H1 (cell line): ENCODE measurements around the gene SELENOS. TPM values are rescaled to one million over a fixed set of nuclear protein-coding genes. Genes with fewer than 3 reads are reported as not detected.

Experiments
- CTCF ChIA-PET: fragments of 300-600 bp; sonication (Branson Sonifier 250); formaldehyde crosslinking; loops from one replicate; lab custom pipeline; 2021; ENCODE audit not compliant: partially characterized antibody; lab: Charles Lee
- POLR2A ChIA-PET: fragments of 300-600 bp; sonication (Branson Sonifier 250); formaldehyde crosslinking; loops from one replicate; lab custom pipeline; 2021; ENCODE audit warnings: inconsistent platforms; ENCODE audit not compliant: partially characterized antibody; lab: Charles Lee
- DNase-seq, 2 experiments: peaks; one replicate each; pipeline versions ENCODE4 v3.0.0 to v3.0.0-alpha.2; 2010 to 2022; ENCODE audit warnings: low spot score in 2 of 2, low read depth in 1 of 2, mixed read lengths in 1 of 2
- FAIRE-seq: peaks from 2 replicates; lab custom pipeline; 2011; peaks lifted over from hg19 to GRCh38; lab: Jason Lieb, UNC
- H2AFZ ChIP-seq: 2 replicates; pipeline ENCODE4 v1.8.1; 2012; ENCODE audit warnings: low read length, inconsistent platforms
- H2AK5ac ChIP-seq: 2 replicates; pipeline ENCODE4 v1.6.1; 2013; ENCODE audit warnings: low read depth, low read length
- H2BK120ac ChIP-seq: replicated peaks from 2 replicates; pipeline ENCODE3; 2013; ENCODE audit warnings: low read depth, low read length, inconsistent platforms
- H2BK12ac ChIP-seq: 2 replicates; pipeline ENCODE4 v1.6.1; 2013; ENCODE audit warnings: low read depth, low read length
- H2BK15ac ChIP-seq: 2 replicates; pipeline ENCODE4 v1.6.1; 2013; ENCODE audit warnings: low read length
- H2BK20ac ChIP-seq: 2 replicates; pipeline ENCODE4 v1.6.1; 2013; ENCODE audit warnings: low read length
- H2BK5ac ChIP-seq: 2 replicates; pipeline ENCODE4 v1.6.1; 2013; ENCODE audit warnings: low read depth, low read length
- H3K14ac ChIP-seq: 2 replicates; pipeline ENCODE4 v1.6.1; 2013; ENCODE audit warnings: inconsistent platforms; ENCODE audit not compliant: insufficient read length
- H3K18ac ChIP-seq: 2 replicates; pipeline ENCODE4 v1.6.1; 2013; ENCODE audit warnings: low read length; ENCODE audit errors: extremely low read depth
- H3K23ac ChIP-seq: 2 replicates; pipeline ENCODE4 v1.6.1; 2013; ENCODE audit warnings: inconsistent platforms; ENCODE audit not compliant: insufficient read length
- H3K23me2 ChIP-seq: 2 replicates; pipeline ENCODE4 v1.6.1; 2013; ENCODE audit warnings: low read depth, low read length
- H3K27ac ChIP-seq: 2 replicates; pipeline ENCODE4 v1.6.1; 2011; ENCODE audit warnings: low read depth, low read length, inconsistent platforms
- H3K27me3 ChIP-seq, 4 experiments: replicated peaks in 1 of 4; 1 replicate in 1 of 4; 2 replicates in 3 of 4; pipeline versions ENCODE4 v1.6.1 to v1.8.1; 2011 to 2013; ENCODE audit warnings: low read length in 3 of 4, mild to moderate bottlenecking in 3 of 4, inconsistent platforms in 2 of 4, mixed read lengths in 2 of 4, moderate library complexity in 1 of 4; ENCODE audit not compliant: control insufficient read depth in 3 of 4, insufficient read depth in 3 of 4; ENCODE audit errors: extremely low read depth in 1 of 4
- H3K36me3 ChIP-seq, 4 experiments: 2 replicates each; pipeline versions ENCODE4 v1.6.1 to v1.8.1; 2011 to 2013; ENCODE audit warnings: mild to moderate bottlenecking in 4 of 4, low read length in 3 of 4, moderate library complexity in 2 of 4, control low read depth in 1 of 4, inconsistent platforms in 1 of 4; ENCODE audit not compliant: insufficient read depth in 4 of 4, control insufficient read depth in 2 of 4
- H3K4ac ChIP-seq: replicated peaks from 2 replicates; pipeline ENCODE3; 2013; ENCODE audit warnings: low read length, low read depth, mixed read lengths, inconsistent platforms; ENCODE audit not compliant: insufficient read length
- H3K4me1 ChIP-seq, 4 experiments: replicated peaks in 1 of 4; 1 replicate in 1 of 4; 2 replicates in 3 of 4; pipeline versions ENCODE4 v1.6.1 to v1.8.1; 2011 to 2013; ENCODE audit warnings: low read length in 3 of 4, inconsistent platforms in 2 of 4, mixed read lengths in 1 of 4; ENCODE audit not compliant: insufficient read depth in 4 of 4, control insufficient read depth in 3 of 4
- H3K4me2 ChIP-seq, 2 experiments: 2 replicates each; pipeline versions ENCODE4 v1.6.1 to v1.8.1; 2011 to 2013; ENCODE audit warnings: low read depth in 2 of 2, low read length in 2 of 2, control low read depth in 1 of 2, inconsistent platforms in 1 of 2, mild to moderate bottlenecking in 1 of 2; ENCODE audit not compliant: insufficient read depth in 1 of 2
- H3K4me3 ChIP-seq, 4 experiments: fragments of 200-600, 300-600 bp in 1 of 4; sonication (generic), shearing (Covaris generic), sonication (Bioruptor Twin) in 1 of 4; 2 replicates each; pipeline versions ENCODE4 v1.5.1 to v1.8.1; 2011 to 2016; ENCODE audit warnings: low read length in 4 of 4, low read depth in 3 of 4, control low read depth in 2 of 4, inconsistent platforms in 2 of 4, mild to moderate bottlenecking in 2 of 4, mixed read lengths in 1 of 4, moderate library complexity in 1 of 4; ENCODE audit not compliant: insufficient read depth in 2 of 4; ENCODE audit errors: extremely low read depth in 1 of 4
- H3K56ac ChIP-seq: replicated peaks from 2 replicates; pipeline ENCODE3; 2013; ENCODE audit warnings: low read depth, mild to moderate bottlenecking, mixed read lengths, low read length, inconsistent platforms; ENCODE audit not compliant: insufficient read length
- H3K79me1 ChIP-seq: 2 replicates; pipeline ENCODE4 v1.6.1; 2013; ENCODE audit warnings: low read depth, low read length, control low read depth
- H3K79me2 ChIP-seq, 2 experiments: 2 replicates each; pipeline versions ENCODE4 v1.6.1 to v1.8.1; 2012 to 2013; ENCODE audit warnings: low read length in 2 of 2, mild to moderate bottlenecking in 2 of 2, inconsistent platforms in 1 of 2; ENCODE audit not compliant: insufficient read depth in 2 of 2, control insufficient read depth in 1 of 2
- H3K9ac ChIP-seq, 4 experiments: replicated peaks in 1 of 4; 1 replicate in 1 of 4; 2 replicates in 3 of 4; pipeline versions ENCODE4 v1.6.1 to v1.8.1; 2011 to 2013; ENCODE audit warnings: low read depth in 3 of 4, low read length in 3 of 4, control low read depth in 2 of 4, mild to moderate bottlenecking in 2 of 4, moderate library complexity in 2 of 4, inconsistent platforms in 1 of 4; ENCODE audit errors: extremely low read depth in 1 of 4
- H3K9me3 ChIP-seq, 2 experiments: 2 replicates each; pipeline versions ENCODE4 v1.6.1 to v1.8.1; 2012 to 2013; ENCODE audit warnings: mild to moderate bottlenecking in 2 of 2, moderate library complexity in 2 of 2, control low read depth in 1 of 2, inconsistent platforms in 1 of 2, low read depth in 1 of 2, low read length in 1 of 2, mixed read lengths in 1 of 2; ENCODE audit not compliant: insufficient read depth in 2 of 2
- H4K20me1 ChIP-seq, 2 experiments: replicated peaks in 1 of 2; 2 replicates each; pipeline versions ENCODE3 to v1.8.1; 2011 to 2013; ENCODE audit warnings: inconsistent platforms in 2 of 2, low read length in 2 of 2, mild to moderate bottlenecking in 1 of 2; ENCODE audit not compliant: insufficient read depth in 2 of 2, control insufficient read depth in 1 of 2
- H4K5ac ChIP-seq: 2 replicates; pipeline ENCODE4 v1.6.1; 2013; ENCODE audit warnings: low read length, low read depth, mixed read lengths, inconsistent platforms; ENCODE audit not compliant: insufficient read length
- H4K8ac ChIP-seq: 2 replicates; pipeline ENCODE4 v1.8.0; 2013; ENCODE audit warnings: mild to moderate bottlenecking, moderate library complexity, low read length, inconsistent platforms; ENCODE audit not compliant: insufficient read depth; ENCODE audit errors: extremely low read depth
- H4K91ac ChIP-seq: replicated peaks from 2 replicates; pipeline ENCODE3; 2013; ENCODE audit warnings: low read length, mixed read lengths, inconsistent platforms; ENCODE audit not compliant: insufficient read length
- HDAC2 ChIP-seq, 2 experiments: fragments of 300-600 bp in 1 of 2; sonication (generic) in 1 of 2; IDR thresholded peaks; 2 replicates each; pipeline ENCODE4 v1.6.1; 2011 to 2012; ENCODE audit warnings: low read depth in 2 of 2, low read length in 2 of 2, mild to moderate bottlenecking in 2 of 2, moderate library complexity in 2 of 2, borderline replicate concordance in 1 of 2, inconsistent platforms in 1 of 2
- KDM4A ChIP-seq: IDR thresholded peaks from one replicate; pipeline ENCODE4 v1.7.1; 2012; ENCODE audit warnings: low read depth, mild to moderate bottlenecking, moderate library complexity, low read length, inconsistent platforms; ENCODE audit not compliant: severe bottlenecking
- PHF8 ChIP-seq: fragments of 200-600 bp; sonication (generic); conservative IDR thresholded peaks from 2 replicates; pipeline ENCODE4 v1.7.1; 2012; ENCODE audit warnings: low read depth, mild to moderate bottlenecking, inconsistent platforms, low read length, moderate library complexity
- POLR2A ChIP-seq, 2 experiments: IDR thresholded peaks; 1 replicate in 1 of 2; 2 replicates in 1 of 2; pipeline ENCODE4 v1.6.1; 2011; ENCODE audit warnings: low read depth in 2 of 2, low read length in 2 of 2, mild to moderate bottlenecking in 2 of 2; ENCODE audit errors: control extremely low read depth in 1 of 2
- RAD21 ChIP-seq, 2 experiments: IDR thresholded peaks in 1 of 2; conservative IDR thresholded peaks in 1 of 2; 2 replicates each; pipeline ENCODE4 v1.6.1; 2011; ENCODE audit warnings: low read depth in 2 of 2, low read length in 2 of 2, improper control_type of control experiment in 1 of 2, inconsistent platforms in 1 of 2, mild to moderate bottlenecking in 1 of 2, moderate library complexity in 1 of 2
- SIN3A ChIP-seq, 2 experiments: IDR thresholded peaks in 1 of 2; conservative IDR thresholded peaks in 1 of 2; 2 replicates each; pipeline ENCODE4 v1.6.1; 2011 to 2012; ENCODE audit warnings: low read length in 2 of 2, improper control_type of control experiment in 1 of 2, low read depth in 1 of 2, mild to moderate bottlenecking in 1 of 2
- SP4 ChIP-seq: IDR thresholded peaks from 2 replicates; pipeline ENCODE4 v1.6.1; 2012; ENCODE audit warnings: low read length, inconsistent platforms
- SRF ChIP-seq: IDR thresholded peaks from 2 replicates; pipeline ENCODE4 v1.6.1; 2011; ENCODE audit warnings: mild to moderate bottlenecking, low read depth, low read length, moderate library complexity
- SUZ12 ChIP-seq: fragments of 200-600 bp; sonication (generic); IDR thresholded peaks from 2 replicates; pipeline ENCODE4 v1.6.1; 2012; ENCODE audit warnings: mild to moderate bottlenecking, inconsistent platforms, low read length, moderate library complexity, mixed read lengths
- ZNF274 ChIP-seq: IDR thresholded peaks from 2 replicates; pipeline ENCODE4 v1.7.0; 2012; ENCODE audit warnings: low read length, borderline replicate concordance; ENCODE audit errors: extremely low read depth
- WGBS, 2 experiments: shearing (Covaris generic) in 1 of 2; methylation state at CpG; one replicate each; pipeline versions ENCODE4 v1.1.6 to v1.1.7; 2013 to 2015; ENCODE audit warnings: low lambda C conversion rate in 2 of 2, mixed read lengths in 2 of 2, inconsistent platforms in 1 of 2, low coverage in 1 of 2, missing lambda C conversion rate in 1 of 2; ENCODE audit not compliant: insufficient replicate concordance in 2 of 2, insufficient coverage in 1 of 2, insufficient read length in 1 of 2; ENCODE audit errors: extremely low coverage in 1 of 2, missing lambda C conversion rate in 1 of 2; 5-methylcytosine and 5-hydroxymethylcytosine counted together
- polyA plus RNA-seq, 7 experiments: library from polyadenylated mRNA; depleted of rRNA in 3 of 7; stranded (reverse) in 5 of 7; unstranded in 2 of 7; fragments of >200 nt in 5 of 7; fragments of 200-250 nt in 2 of 7; gene quantifications; 1 replicate in 5 of 7; 2 replicates in 1 of 7; 4 replicates in 1 of 7; pipeline versions ENCODE4 v1.2.1 to v1.2.3, GENCODE V29; 2011 to 2013; ENCODE audit warnings: missing spikeins in 2 of 7, mixed read lengths in 2 of 7
- total RNA-seq: library from RNA; stranded (reverse); fragmentation: NEBNext Ultra II Directional; extraction: Animal tissue kit (Norgen Biotek cat#: 25700); gene quantifications from 2 replicates; pipeline ENCODE4 v1.2.1, GENCODE V29; 2021

The SELENOS gene
- total and polyA plus RNA-seq, 2 of the 8 experiments (the other 6 are each of a cell fraction or from before 2014, with no cell fraction given) = 45.1 to 46.0 TPM

GRCh38 chr15:101250873-101251829 lies 26.1 kb downstream of the SELENOS start:
- Histone ChIP-seq H2BK20ac (no peak overlapping the region), H3K9me3 (no peaks in the 10 kb centered on the region), H2BK15ac (no peak overlapping the region), H2BK12ac (no peak overlapping the region), H3K79me1 (peaks cover 5% of the 10 kb centered on the region), H2BK120ac (no peak overlapping the region), H4K91ac (peak overlapping the region; percentile 83), H2AFZ (no peak overlapping the region), H4K5ac (peak overlapping the region; percentile 53), H3K23ac (no peak overlapping the region), H2AK5ac (no peak overlapping the region), H3K79me2 (peaks cover 27 to 53% of the 10 kb centered on the region in 2 experiments), H3K27me3 (peaks cover 0 to 3% (median 0%) of the 10 kb centered on the region in 4 experiments; a peak in 3 of 7 replicates), H3K4ac (no peak overlapping the region), H3K9ac (peak overlapping the region; percentile 75 to 88 (median 84)), H3K27ac (peak overlapping the region; percentile 18; the same call in 1 of the 2 replicates), H3K14ac (no peak overlapping the region), H3K36me3 (peaks cover 0 to 3% (median 0%) of the 10 kb centered on the region in 4 experiments; a peak in 1 of 8 replicates), H3K18ac (no peak overlapping the region), H3K23me2 (peaks cover 13% of the 10 kb centered on the region), H3K4me3 (peak overlapping the region; percentile 55 to 77 (median 74)), H3K56ac (peak overlapping the region; percentile 40), H4K20me1 (peaks cover 9 to 20% of the 10 kb centered on the region in 2 experiments), H4K8ac (peak overlapping the region; percentile 88), H3K4me2 (peak overlapping the region; percentile 89 to 97), H2BK5ac (peak overlapping the region; percentile 26; the same call in 1 of the 2 replicates), H3K4me1 (peaks cover 6 to 16% (median 11%) of the 10 kb centered on the region in 4 experiments)
- FAIRE-seq = no peak
- 2% methylated on average over 36 of the region's 150 CpGs; no CpG with 5 or more reads in 1 of the 2 experiments for WGBS, 2 experiments
- CTCF ChIA-PET = interaction anchor here (1.0 to 9.9 kb wide), 9 partner anchors 62 to 240 kb away, joined by 3 to 216 read pairs (median 4); no protein-coding TSS in a partner anchor
- no peak for DNase-seq
- POLR2A ChIA-PET = interaction anchor here (0.6 to 5.1 kb wide), 17 partner anchors 7 to 237 kb away, joined by 3 to 18 read pairs (median 4); no protein-coding TSS in a partner anchor
- TF ChIP-seq KDM4A (peak; percentile 55), SRF (no peak), SUZ12 (no peak), PHF8 (peak; percentile 50), POLR2A (IDR thresholded peaks at IDR 0.05; ENCODE audit: control extremely low read depth in 1 of 2, low read depth in 2 of 2, low read length in 2 of 2) (no peak), RAD21 (IDR thresholded peaks at IDR 0.05 in 1 of 2, conservative IDR thresholded peaks at IDR 0.05 in 1 of 2; ENCODE audit: low read depth in 2 of 2, low read length in 2 of 2) (no peak), SP4 (no peak), SIN3A (conservative IDR thresholded peaks at IDR 0.05 in 1 of 2, IDR thresholded peaks at IDR 0.05 in 1 of 2; ENCODE audit: low read depth in 1 of 2, low read length in 2 of 2) (no peak), ZNF274 (no peak), HDAC2 (IDR thresholded peaks at IDR 0.05; ENCODE audit: borderline replicate concordance in 1 of 2, low read depth in 2 of 2, low read length in 2 of 2) (no peak)
